ENCODE measurements around the gene CADPS2. TPM values are rescaled to one million over a fixed set of nuclear protein-coding genes. Genes with fewer than 3 reads are reported as not detected.

CADPS2 gene
- total and polyA plus RNA-seq, 8 donors: 7.7 to 27.3 (median 18.6) TPM

DNA sequence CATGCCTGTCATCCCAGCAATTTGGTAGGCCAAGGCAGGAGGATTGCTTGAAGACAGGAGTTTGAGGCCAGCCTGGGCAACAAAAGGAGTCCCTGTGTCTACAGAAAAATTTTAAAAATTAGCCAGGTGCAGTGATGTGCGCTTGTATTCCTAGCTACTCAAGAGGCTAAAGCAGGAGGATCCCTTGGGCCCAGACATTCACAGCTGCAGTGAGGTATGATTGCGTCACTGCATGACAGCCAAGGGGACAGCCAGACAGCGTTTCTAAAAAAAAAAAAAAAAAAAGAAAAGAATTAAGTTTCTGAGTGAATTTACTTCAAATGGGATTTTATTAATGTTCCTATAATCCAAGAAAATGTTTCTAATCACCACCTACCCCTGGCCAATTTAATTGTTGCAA is 96.1 kb downstream of the CADPS2 start:
- no peak for TF ChIP-seq CTCF (IDR thresholded peaks at IDR 0.05)
- 80 to 81% methylated on average over 3 of the region's 3 CpGs for WGBS, 2 donors

GRCh38 chr7:122789156-122789555 is 97.1 kb downstream of the CADPS2 start:
- TF ChIP-seq CTCF (IDR thresholded peaks at IDR 0.05): no peak
- Histone ChIP-seq H3K4me3 (no peak overlapping the region), H3K36me3 (no peaks in the 10 kb centered on the region), H3K27me3 (no peaks in the 10 kb centered on the region), H3K27ac (no peak overlapping the region), H3K9me3 (no peaks in the 10 kb centered on the region), H3K4me1 (peaks cover 0 to 4% (median 0%) of the 10 kb centered on the region in 3 donors)
- DNase-seq (no peak), ATAC-seq (no peak), FAIRE-seq (no peak)
- intact Hi-C loops (cut with DNase I): no loop called here
- 65 to 77% methylated on average over 1 of the region's 1 CpG for WGBS, 2 donors

More for the DNA sequence above, 96.1 kb downstream of the CADPS2 start:
- no peak overlapping the region for H3K4me3 ChIP-seq
- no peaks in the 10 kb centered on the region for H3K9me3 ChIP-seq
- intact Hi-C loops (cut with DNase I): no loop called here
- no peak overlapping the region for H3K27ac ChIP-seq
- no peaks in the 10 kb centered on the region for H3K36me3 ChIP-seq
- no peak for ATAC-seq
- FAIRE-seq: no peak
- H3K27me3 ChIP-seq: no peaks in the 10 kb centered on the region
- peaks cover 0 to 4% (median 0%) of the 10 kb centered on the region in 3 donors for H3K4me1 ChIP-seq
- no peak for DNase-seq

DNA sequence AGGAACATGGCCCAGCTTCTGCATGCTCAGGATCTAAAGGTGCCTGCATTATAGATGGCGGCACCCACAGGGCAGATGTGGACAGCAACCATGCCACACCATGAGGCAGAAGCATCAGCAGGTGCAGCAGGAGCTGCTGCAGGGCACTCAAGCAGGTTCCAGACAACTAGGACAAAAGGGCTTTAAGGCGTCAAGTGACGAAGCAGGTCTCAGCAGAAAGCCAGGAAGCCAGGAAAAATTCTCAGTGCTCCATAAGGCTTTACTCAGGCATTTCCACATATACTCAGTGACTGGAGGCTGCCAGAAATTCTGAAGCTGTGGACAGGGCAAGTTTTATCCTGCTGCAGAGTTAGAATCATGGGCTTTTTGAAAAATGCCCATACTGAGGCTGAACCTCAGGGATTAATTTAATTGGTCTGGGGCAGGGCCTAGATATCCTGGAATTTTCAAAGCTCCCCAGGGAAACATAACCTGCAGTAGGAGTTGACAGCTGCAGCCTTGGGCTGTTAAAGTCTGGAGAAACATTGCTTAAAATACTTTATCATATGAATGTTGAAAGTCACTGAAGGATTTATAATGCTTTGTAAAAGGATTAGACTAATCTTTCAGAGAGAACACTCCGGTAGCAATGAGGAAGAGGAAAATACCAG is 115.4 kb downstream of the CADPS2 start:
- peak in 1 of 6 donors; percentile 14 for DNase-seq
- H3K27me3 ChIP-seq: no peaks in the 10 kb centered on the region
- intact Hi-C loops (cut with DNase I): no loop called here
- no peaks in the 10 kb centered on the region for H3K36me3 ChIP-seq
- H3K4me1 ChIP-seq: peaks cover 0 to 3% (median 0%) of the 10 kb centered on the region in 3 donors
- FAIRE-seq: no peak
- H3K27ac ChIP-seq: no peak overlapping the region
- TF ChIP-seq CTCF (IDR thresholded peaks at IDR 0.05): no peak
- H3K9me3 ChIP-seq: no peaks in the 10 kb centered on the region
- no peak overlapping the region for H3K4me3 ChIP-seq
- 77 to 80% methylated on average over 4 of the region's 4 CpGs for WGBS, 2 donors
- peak in 1 of 4 donors; percentile 28 for ATAC-seq

DNA sequence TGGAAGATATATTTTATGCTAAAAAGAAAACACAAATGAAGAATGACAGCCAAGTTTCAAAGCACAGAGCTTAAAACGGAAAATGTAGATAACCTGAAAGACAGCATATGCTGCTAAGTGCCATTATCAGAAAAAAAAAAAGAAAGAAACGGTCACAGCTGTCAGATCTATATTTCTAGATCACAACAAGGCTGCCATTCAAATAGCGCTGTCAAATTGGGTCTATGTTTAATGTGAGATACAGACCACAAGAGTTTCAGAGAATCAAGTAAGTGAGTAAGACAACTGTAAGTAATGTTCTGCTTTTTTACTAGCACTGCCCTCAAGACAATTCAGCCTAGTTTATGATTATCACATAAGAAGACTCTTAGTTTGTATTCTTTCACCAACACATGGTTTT is 117.4 kb downstream of the CADPS2 start:
- Histone ChIP-seq H3K27me3 (no peaks in the 10 kb centered on the region), H3K27ac (no peak overlapping the region), H3K9me3 (no peaks in the 10 kb centered on the region), H3K4me1 (peaks cover 0 to 3% (median 0%) of the 10 kb centered on the region in 3 donors), H3K36me3 (no peaks in the 10 kb centered on the region), H3K4me3 (no peak overlapping the region)
- intact Hi-C loops (cut with DNase I): no loop called here
- FAIRE-seq (no peak), ATAC-seq (no peak), DNase-seq (no peak)
- WGBS, 2 donors: 32 to 36% methylated on average over 3 of the region's 3 CpGs
- TF ChIP-seq CTCF (IDR thresholded peaks at IDR 0.05): no peak

DNA sequence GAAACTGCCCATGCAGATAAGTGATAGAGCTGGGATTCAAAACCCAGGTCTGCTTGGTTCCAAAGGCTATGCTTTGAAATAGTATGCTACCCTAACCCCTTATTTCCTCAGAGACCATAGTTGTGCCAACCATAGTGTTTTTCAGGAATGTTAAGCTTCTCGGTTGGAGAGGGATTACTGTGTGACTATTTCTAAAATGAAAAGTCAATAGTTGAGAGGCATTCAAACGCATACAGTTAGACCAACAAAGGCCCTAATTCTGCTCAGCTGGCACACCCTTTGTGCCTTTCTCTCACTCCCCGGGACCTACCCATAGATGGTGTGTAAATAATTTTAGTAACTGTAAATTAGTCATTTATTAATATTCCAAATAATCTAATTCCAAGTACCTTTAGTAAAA is 118.9 kb downstream of the CADPS2 start:
- no peak for TF ChIP-seq CTCF (IDR thresholded peaks at IDR 0.05)

More for the DNA sequence above, 118.9 kb downstream of the CADPS2 start:
- FAIRE-seq (no peak), DNase-seq (no peak), ATAC-seq (no peak)
- 71 to 72% methylated on average over 3 of the region's 3 CpGs for WGBS, 2 donors
- Histone ChIP-seq H3K36me3 (no peaks in the 10 kb centered on the region), H3K4me1 (no peaks in the 10 kb centered on the region), H3K27ac (no peak overlapping the region), H3K9me3 (no peaks in the 10 kb centered on the region), H3K4me3 (no peak overlapping the region), H3K27me3 (no peaks in the 10 kb centered on the region)
- intact Hi-C loops (cut with DNase I): no loop called here

Data from pancreas (tissue), 10 donors.